K562 (cell line): ENCODE data around the gene PSMC3IP. TPM values are rescaled to one million over a fixed set of nuclear protein-coding genes. Genes with fewer than 3 reads are reported as not detected.

ENCODE experiments used
- GABPA ChIP-seq: fragments of 200-800 bp; sonication (Bioruptor generic); conservative IDR thresholded peaks from 2 replicates; pipeline ENCODE4 v1.6.1; 2016; ENCODE audit warnings: low read depth, missing genetic modification characterization, missing compliant biosample characterization
- ILK ChIP-seq: fragments of 450-650 bp; IDR thresholded peaks from 2 replicates; pipeline ENCODE4 v1.6.1; 2016; ENCODE audit warnings: missing genetic modification characterization, low read depth, mild to moderate bottlenecking, missing compliant biosample characterization, moderate library complexity, borderline replicate concordance
- KDM1A ChIP-seq, 2 experiments: fragments of 450-650 bp; IDR thresholded peaks; 2 replicates each; pipeline ENCODE4 v1.6.1; 2016; ENCODE audit warnings: mild to moderate bottlenecking in 2 of 2
- KLF13 ChIP-seq: fragments of 450-650 bp; IDR thresholded peaks from 2 replicates; pipeline ENCODE4 v1.6.1; 2016; ENCODE audit warnings: missing genetic modification characterization, low read depth, mild to moderate bottlenecking, missing compliant biosample characterization, moderate library complexity, borderline replicate concordance
- PML ChIP-seq: IDR thresholded peaks from 2 replicates; pipeline ENCODE4 v1.6.1; 2012; ENCODE audit warnings: low read length, inconsistent platforms
- RBM25 ChIP-seq: fragments of 200-400 bp; formaldehyde crosslinking; IDR thresholded peaks from 2 replicates; pipeline ENCODE4 v1.6.1; 2018; ENCODE audit warnings: low read length, low read depth, moderate library complexity; ENCODE audit not compliant: severe bottlenecking
- ZBED1 ChIP-seq: IDR thresholded peaks from 2 replicates; pipeline ENCODE4 v1.6.1; 2014
- ZFX ChIP-seq: sonication (generic); formaldehyde crosslinking; IDR thresholded peaks from 2 replicates; pipeline ENCODE4 v1.8.0; 2022; ENCODE audit warnings: mild to moderate bottlenecking, missing genetic modification reagents, moderate library complexity
- ZSCAN29 ChIP-seq: fragments of 450-650 bp; IDR thresholded peaks from 2 replicates; pipeline ENCODE4 v1.6.1; 2017
- polyA plus RNA-seq, 8 experiments: library from polyadenylated mRNA; depleted of rRNA in 4 of 8; stranded (reverse) in 5 of 8; unstranded in 3 of 8; fragments of >200 nt; fragmentation: Nextera tagmentation in 2 of 8; fragmentation: Illumina TruSeq in 1 of 8; extraction: Ambion mirVana in 2 of 8; extraction: Trizol in 1 of 8; gene quantifications; 2 replicates each; pipeline versions ENCODE4 v1.2.1 to v1.2.3, GENCODE V29; 2011 to 2014; ENCODE audit warnings: inconsistent platforms in 1 of 8, missing spikeins in 1 of 8
- total RNA-seq, 7 experiments: library from RNA; depleted of rRNA in 6 of 7; stranded (reverse); fragments of >200 nt in 6 of 7; fragmentation: Illumina TruSeq in 2 of 7; extraction: Trizol in 2 of 7; gene quantifications; 2 replicates each; pipeline versions ENCODE4 v1.2.1 to v1.2.3, GENCODE V29; 2011 to 2021; ENCODE audit warnings: low replicate concordance in 1 of 7
- TF ChIP-seq, protein P1 (sequence below): sonication (generic); formaldehyde crosslinking; IDR thresholded peaks from 2 replicates; pipeline ENCODE4 v1.8.0; 2022; ENCODE audit warnings: missing genetic modification reagents, mild to moderate bottlenecking, borderline replicate concordance
- TF ChIP-seq, protein P2 (sequence below): fragments of 250-450 bp; sonication (Bioruptor Pico); IDR thresholded peaks from 2 replicates; pipeline ENCODE4 v1.4.0; 2020; ENCODE audit warnings: borderline replicate concordance
- TF ChIP-seq, protein P3 (sequence below): fragments of 450-650 bp; IDR thresholded peaks from 2 replicates; pipeline ENCODE4 v1.6.1; 2016; ENCODE audit warnings: antibody characterized with exemption
- TF ChIP-seq, protein P4 (sequence below): sonication (generic); formaldehyde crosslinking; IDR thresholded peaks from 2 replicates; pipeline ENCODE4 v1.9.0; 2022; ENCODE audit warnings: mild to moderate bottlenecking, missing genetic modification reagents
- TF ChIP-seq, protein P5 (sequence below): fragments of 250-450 bp; sonication (Bioruptor Pico); IDR thresholded peaks from 2 replicates; pipeline ENCODE4 v1.4.0; 2020

The PSMC3IP gene
- total and polyA plus RNA-seq, 9 of the 15 experiments (the other 6 are each of a cell fraction or from before 2014, with no cell fraction given) = 13.8 to 65.6 (median 32.8) TPM

DNA sequence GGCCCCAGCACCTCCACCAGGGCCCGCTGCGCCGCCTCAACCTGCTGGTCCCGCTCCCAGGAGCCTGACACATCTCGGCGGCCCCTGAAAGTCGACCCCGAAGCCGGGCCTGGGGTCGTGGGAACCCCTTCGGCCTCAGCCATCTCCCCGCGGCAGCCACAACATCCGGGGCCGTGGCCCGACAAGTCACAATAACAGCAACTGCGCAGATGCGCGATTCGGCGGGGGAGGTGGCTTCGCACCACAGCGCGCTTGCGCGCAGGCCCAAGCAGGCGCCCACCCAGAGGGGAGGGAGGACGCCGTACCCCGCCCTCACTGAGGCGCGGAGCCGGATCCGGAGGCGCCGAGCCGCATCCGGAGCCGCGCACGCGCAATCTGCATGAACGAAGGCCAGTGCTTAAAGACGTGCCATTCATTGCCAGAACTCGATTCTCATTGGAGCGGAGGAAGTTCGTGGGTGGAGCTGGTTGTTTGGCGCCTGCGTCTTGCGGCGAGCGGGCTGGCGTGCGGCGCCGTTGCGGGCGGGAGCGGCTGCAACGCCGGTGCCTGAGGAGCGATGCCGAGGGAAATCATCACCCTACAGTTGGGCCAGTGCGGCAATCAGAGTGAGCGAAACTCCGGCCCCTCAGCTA lies 31.8 kb upstream of the PSMC3IP start, which contains the start of the genes RETREG3 and TUBG1 (continued):
- peak; percentile 70; the same call in 1 of the 2 replicates for TF ChIP-seq GABPA (tag)
- no peak for TF ChIP-seq RBM25
- no peak for TF ChIP-seq ILK (tag)
- TF ChIP-seq, protein P1, sequence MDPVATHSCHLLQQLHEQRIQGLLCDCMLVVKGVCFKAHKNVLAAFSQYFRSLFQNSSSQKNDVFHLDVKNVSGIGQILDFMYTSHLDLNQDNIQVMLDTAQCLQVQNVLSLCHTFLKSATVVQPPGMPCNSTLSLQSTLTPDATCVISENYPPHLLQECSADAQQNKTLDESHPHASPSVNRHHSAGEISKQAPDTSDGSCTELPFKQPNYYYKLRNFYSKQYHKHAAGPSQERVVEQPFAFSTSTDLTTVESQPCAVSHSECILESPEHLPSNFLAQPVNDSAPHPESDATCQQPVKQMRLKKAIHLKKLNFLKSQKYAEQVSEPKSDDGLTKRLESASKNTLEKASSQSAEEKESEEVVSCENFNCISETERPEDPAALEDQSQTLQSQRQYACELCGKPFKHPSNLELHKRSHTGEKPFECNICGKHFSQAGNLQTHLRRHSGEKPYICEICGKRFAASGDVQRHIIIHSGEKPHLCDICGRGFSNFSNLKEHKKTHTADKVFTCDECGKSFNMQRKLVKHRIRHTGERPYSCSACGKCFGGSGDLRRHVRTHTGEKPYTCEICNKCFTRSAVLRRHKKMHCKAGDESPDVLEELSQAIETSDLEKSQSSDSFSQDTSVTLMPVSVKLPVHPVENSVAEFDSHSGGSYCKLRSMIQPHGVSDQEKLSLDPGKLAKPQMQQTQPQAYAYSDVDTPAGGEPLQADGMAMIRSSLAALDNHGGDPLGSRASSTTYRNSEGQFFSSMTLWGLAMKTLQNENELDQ (CRISPR knock-in tag) = 0 out of 2 replicates have a peak, but pooled peaks have one; percentile 42
- no peak for TF ChIP-seq ZBED1
- TF ChIP-seq, protein P2, sequence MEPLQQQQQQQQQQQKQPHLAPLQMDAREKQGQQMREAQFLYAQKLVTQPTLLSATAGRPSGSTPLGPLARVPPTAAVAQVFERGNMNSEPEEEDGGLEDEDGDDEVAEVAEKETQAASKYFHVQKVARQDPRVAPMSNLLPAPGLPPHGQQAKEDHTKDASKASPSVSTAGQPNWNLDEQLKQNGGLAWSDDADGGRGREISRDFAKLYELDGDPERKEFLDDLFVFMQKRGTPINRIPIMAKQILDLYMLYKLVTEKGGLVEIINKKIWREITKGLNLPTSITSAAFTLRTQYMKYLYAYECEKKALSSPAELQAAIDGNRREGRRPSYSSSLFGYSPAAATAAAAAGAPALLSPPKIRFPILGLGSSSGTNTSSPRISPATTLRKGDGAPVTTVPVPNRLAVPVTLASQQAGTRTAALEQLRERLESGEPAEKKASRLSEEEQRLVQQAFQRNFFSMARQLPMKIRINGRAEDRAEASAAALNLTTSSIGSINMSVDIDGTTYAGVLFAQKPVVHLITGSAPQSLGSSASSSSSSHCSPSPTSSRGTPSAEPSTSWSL = peak; percentile 31; the same call in 1 of the 2 replicates
- TF ChIP-seq ZSCAN29 = peak; percentile 69
- no peak for TF ChIP-seq KDM1A (IDR thresholded peaks at IDR 0.05)
- TF ChIP-seq, protein P3, sequence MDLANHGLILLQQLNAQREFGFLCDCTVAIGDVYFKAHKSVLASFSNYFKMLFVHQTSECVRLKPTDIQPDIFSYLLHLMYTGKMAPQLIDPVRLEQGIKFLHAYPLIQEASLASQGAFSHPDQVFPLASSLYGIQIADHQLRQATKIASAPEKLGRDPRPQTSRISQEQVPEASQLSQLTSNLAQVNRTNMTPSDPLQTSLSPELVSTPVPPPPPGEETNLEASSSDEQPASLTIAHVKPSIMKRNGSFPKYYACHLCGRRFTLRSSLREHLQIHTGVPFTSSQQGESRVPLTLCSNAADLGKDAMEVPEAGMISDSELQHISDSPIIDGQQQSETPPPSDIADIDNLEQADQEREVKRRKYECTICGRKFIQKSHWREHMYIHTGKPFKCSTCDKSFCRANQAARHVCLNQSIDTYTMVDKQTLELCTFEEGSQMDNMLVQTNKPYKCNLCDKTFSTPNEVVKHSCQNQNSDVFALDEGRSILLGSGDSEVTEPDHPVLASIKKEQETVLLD = peak; percentile 91
- TF ChIP-seq ZFX = peak; percentile 76
- no peak for TF ChIP-seq KLF13 (tag)
- peak; percentile 53; the same call in 1 of the 2 replicates for TF ChIP-seq PML
- TF ChIP-seq, protein P4, sequence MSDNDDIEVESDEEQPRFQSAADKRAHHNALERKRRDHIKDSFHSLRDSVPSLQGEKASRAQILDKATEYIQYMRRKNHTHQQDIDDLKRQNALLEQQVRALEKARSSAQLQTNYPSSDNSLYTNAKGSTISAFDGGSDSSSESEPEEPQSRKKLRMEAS = peak; percentile 18; the same call in 1 of the 2 replicates
- TF ChIP-seq, protein P5, sequence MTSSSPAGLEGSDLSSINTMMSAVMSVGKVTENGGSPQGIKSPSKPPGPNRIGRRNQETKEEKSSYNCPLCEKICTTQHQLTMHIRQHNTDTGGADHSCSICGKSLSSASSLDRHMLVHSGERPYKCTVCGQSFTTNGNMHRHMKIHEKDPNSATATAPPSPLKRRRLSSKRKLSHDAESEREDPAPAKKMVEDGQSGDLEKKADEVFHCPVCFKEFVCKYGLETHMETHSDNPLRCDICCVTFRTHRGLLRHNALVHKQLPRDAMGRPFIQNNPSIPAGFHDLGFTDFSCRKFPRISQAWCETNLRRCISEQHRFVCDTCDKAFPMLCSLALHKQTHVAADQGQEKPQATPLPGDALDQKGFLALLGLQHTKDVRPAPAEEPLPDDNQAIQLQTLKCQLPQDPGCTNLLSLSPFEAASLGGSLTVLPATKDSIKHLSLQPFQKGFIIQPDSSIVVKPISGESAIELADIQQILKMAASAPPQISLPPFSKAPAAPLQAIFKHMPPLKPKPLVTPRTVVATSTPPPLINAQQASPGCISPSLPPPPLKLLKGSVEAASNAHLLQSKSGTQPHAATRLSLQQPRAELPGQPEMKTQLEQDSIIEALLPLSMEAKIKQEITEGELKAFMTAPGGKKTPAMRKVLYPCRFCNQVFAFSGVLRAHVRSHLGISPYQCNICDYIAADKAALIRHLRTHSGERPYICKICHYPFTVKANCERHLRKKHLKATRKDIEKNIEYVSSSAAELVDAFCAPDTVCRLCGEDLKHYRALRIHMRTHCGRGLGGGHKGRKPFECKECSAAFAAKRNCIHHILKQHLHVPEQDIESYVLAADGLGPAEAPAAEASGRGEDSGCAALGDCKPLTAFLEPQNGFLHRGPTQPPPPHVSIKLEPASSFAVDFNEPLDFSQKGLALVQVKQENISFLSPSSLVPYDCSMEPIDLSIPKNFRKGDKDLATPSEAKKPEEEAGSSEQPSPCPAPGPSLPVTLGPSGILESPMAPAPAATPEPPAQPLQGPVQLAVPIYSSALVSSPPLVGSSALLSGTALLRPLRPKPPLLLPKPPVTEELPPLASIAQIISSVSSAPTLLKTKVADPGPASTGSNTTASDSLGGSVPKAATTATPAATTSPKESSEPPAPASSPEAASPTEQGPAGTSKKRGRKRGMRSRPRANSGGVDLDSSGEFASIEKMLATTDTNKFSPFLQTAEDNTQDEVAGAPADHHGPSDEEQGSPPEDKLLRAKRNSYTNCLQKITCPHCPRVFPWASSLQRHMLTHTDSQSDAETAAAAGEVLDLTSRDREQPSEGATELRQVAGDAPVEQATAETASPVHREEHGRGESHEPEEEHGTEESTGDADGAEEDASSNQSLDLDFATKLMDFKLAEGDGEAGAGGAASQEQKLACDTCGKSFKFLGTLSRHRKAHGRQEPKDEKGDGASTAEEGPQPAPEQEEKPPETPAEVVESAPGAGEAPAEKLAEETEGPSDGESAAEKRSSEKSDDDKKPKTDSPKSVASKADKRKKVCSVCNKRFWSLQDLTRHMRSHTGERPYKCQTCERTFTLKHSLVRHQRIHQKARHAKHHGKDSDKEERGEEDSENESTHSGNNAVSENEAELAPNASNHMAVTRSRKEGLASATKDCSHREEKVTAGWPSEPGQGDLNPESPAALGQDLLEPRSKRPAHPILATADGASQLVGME (CRISPR knock-in tag) = no peak; the same call in 1 of the 2 replicates
